IMR-90 (cell line): ENCODE measurements around the gene R3HDM4. TPM values are rescaled to one million over a fixed set of nuclear protein-coding genes. Genes with fewer than 3 reads are reported as not detected.

Experiments used
- ATAC-seq: fragments of 200-7000 bp; cut with Tn5 transposase; 2 replicates; pipeline ENCODE4 v1.9.1; 2020; ENCODE audit warnings: low read depth, mild to moderate bottlenecking, moderate library complexity
- BruUV-seq: library from RNA; stranded (reverse); fragments of 400-500 nt; replicated peaks from 2 replicates; lab custom pipeline; 2021; lab: Mats Ljungman, UMichigan
- CTCF ChIA-PET: fragments of 300-600 bp; formaldehyde crosslinking; extraction: SDS; loops from one replicate; lab custom pipeline; 2021; ENCODE audit warnings: antibody characterized with exemption; lab: Yijun Ruan, JAX
- POLR2A ChIA-PET: fragments of 300-600 bp; sonication (Branson Sonifier 250); formaldehyde crosslinking; loops from one replicate; lab custom pipeline; 2022; ENCODE audit warnings: antibody characterized with exemption; ENCODE audit not compliant: unreplicated experiment; lab: Charles Lee
- DNase-seq: peaks from one replicate; pipeline ENCODE4 v3.0.0; 2013
- H2AFZ ChIP-seq: replicated peaks from 2 replicates; pipeline ENCODE3; 2013; ENCODE audit warnings: low read length, mild to moderate bottlenecking; ENCODE audit not compliant: poor library complexity
- H2AK5ac ChIP-seq: 2 replicates; pipeline ENCODE4 v1.6.1; 2013; ENCODE audit warnings: low read depth, low read length, inconsistent platforms
- H2AK9ac ChIP-seq: replicated peaks from 2 replicates; pipeline ENCODE3; 2013; ENCODE audit warnings: mild to moderate bottlenecking, low read depth, low read length, moderate library complexity; ENCODE audit not compliant: poor library complexity
- H2BK120ac ChIP-seq: 2 replicates; pipeline ENCODE4 v1.6.1; 2013; ENCODE audit warnings: low read depth, low read length, inconsistent platforms
- H2BK15ac ChIP-seq: 3 replicates; pipeline ENCODE4 v1.6.1; 2013; ENCODE audit warnings: low read depth, low read length, inconsistent platforms
- H2BK20ac ChIP-seq: 2 replicates; pipeline ENCODE4 v1.6.1; 2013; ENCODE audit warnings: low read depth, mild to moderate bottlenecking, inconsistent platforms, low read length, moderate library complexity
- H2BK5ac ChIP-seq: 2 replicates; pipeline ENCODE4 v1.6.1; 2013; ENCODE audit warnings: mild to moderate bottlenecking, low read depth, low read length, inconsistent platforms; ENCODE audit not compliant: poor library complexity, severe bottlenecking
- H3K14ac ChIP-seq: replicated peaks from 2 replicates; pipeline ENCODE4 v1.6.1; 2013; ENCODE audit warnings: low read depth, low read length, inconsistent platforms
- H3K18ac ChIP-seq: 2 replicates; pipeline ENCODE4 v1.6.1; 2013; ENCODE audit warnings: low read depth, low read length, control low read depth
- H3K23ac ChIP-seq: 2 replicates; pipeline ENCODE4 v1.6.1; 2013; ENCODE audit warnings: low read depth, low read length, inconsistent platforms
- H3K27ac ChIP-seq: 2 replicates; pipeline ENCODE4 v1.5.1; 2013; ENCODE audit warnings: mild to moderate bottlenecking, control low read depth, low read length; ENCODE audit not compliant: insufficient read depth
- H3K27me3 ChIP-seq: 2 replicates; pipeline ENCODE4 v1.6.1; 2013; ENCODE audit warnings: low read length; ENCODE audit not compliant: control insufficient read depth, insufficient read depth
- H3K36me3 ChIP-seq: 2 replicates; pipeline ENCODE4 v1.6.1; 2013; ENCODE audit warnings: low read length, mixed read lengths; ENCODE audit not compliant: control insufficient read depth, insufficient read depth
- H3K4ac ChIP-seq: 2 replicates; pipeline ENCODE4 v1.6.1; 2013; ENCODE audit warnings: low read depth, low read length, inconsistent platforms
- H3K4me1 ChIP-seq: 2 replicates; pipeline ENCODE4 v1.6.1; 2013; ENCODE audit warnings: low read length, mixed read lengths; ENCODE audit not compliant: control insufficient read depth, insufficient read depth
- H3K4me2 ChIP-seq: 2 replicates; pipeline ENCODE4 v1.6.1; 2013; ENCODE audit warnings: low read depth, mild to moderate bottlenecking, control low read depth, low read length, moderate library complexity
- H3K4me3 ChIP-seq: 2 replicates; pipeline ENCODE4 v1.5.1; 2013; ENCODE audit warnings: low read depth, mild to moderate bottlenecking, control low read depth, low read length, moderate library complexity; ENCODE audit not compliant: insufficient read depth
- H3K56ac ChIP-seq: 2 replicates; pipeline ENCODE4 v1.6.1; 2013; ENCODE audit warnings: low read length, inconsistent platforms; ENCODE audit not compliant: insufficient read depth; ENCODE audit errors: extremely low read depth
- H3K79me1 ChIP-seq, 2 experiments: 2 replicates each; pipeline ENCODE4 v1.6.1; 2013; ENCODE audit warnings: low read length in 2 of 2, inconsistent platforms in 1 of 2, low read depth in 1 of 2
- H3K9ac ChIP-seq: 2 replicates; pipeline ENCODE4 v1.6.1; 2013; ENCODE audit warnings: low read depth, low read length, control low read depth
- H3K9me1 ChIP-seq: 2 replicates; pipeline ENCODE4 v1.6.1; 2013; ENCODE audit warnings: low read length, inconsistent platforms; ENCODE audit not compliant: insufficient read depth
- H3K9me3 ChIP-seq: 2 replicates; pipeline ENCODE4 v1.6.1; 2013; ENCODE audit warnings: low read length; ENCODE audit not compliant: control insufficient read depth, insufficient read depth
- H4K20me1 ChIP-seq: 2 replicates; pipeline ENCODE4 v1.6.1; 2013; ENCODE audit warnings: low read length, inconsistent platforms; ENCODE audit not compliant: insufficient read depth
- H4K5ac ChIP-seq: 2 replicates; pipeline ENCODE4 v1.6.1; 2013; ENCODE audit warnings: mild to moderate bottlenecking, low read depth, low read length, control low read depth
- H4K8ac ChIP-seq, 2 experiments: 2 replicates each; pipeline ENCODE4 v1.6.1; 2013; ENCODE audit warnings: low read depth in 2 of 2, low read length in 2 of 2, control low read depth in 1 of 2, inconsistent platforms in 1 of 2
- H4K91ac ChIP-seq: 2 replicates; pipeline ENCODE4 v1.6.1; 2013; ENCODE audit warnings: low read depth, low read length, inconsistent platforms; ENCODE audit not compliant: insufficient read depth
- BHLHE40 ChIP-seq: fragments of 150-350 bp; IDR thresholded peaks from 2 replicates; pipeline ENCODE4 v1.6.1; 2016; ENCODE audit warnings: mild to moderate bottlenecking, low read depth, low read length
- FOS ChIP-seq: fragments of 150-350 bp; IDR thresholded peaks from 2 replicates; pipeline ENCODE4 v1.6.1; 2016; ENCODE audit warnings: low read depth, low read length
- MXI1 ChIP-seq: IDR thresholded peaks from 2 replicates; pipeline ENCODE4 v1.6.1; 2012; ENCODE audit warnings: low read depth, mild to moderate bottlenecking, low read length, moderate library complexity, borderline replicate concordance
- NFE2L2 ChIP-seq: fragments of 150-350 bp; IDR thresholded peaks from 2 replicates; pipeline ENCODE4 v1.6.1; 2016; ENCODE audit warnings: low read depth, mild to moderate bottlenecking, low read length
- WGBS, 2 experiments: methylation state at CpG; one replicate each; pipeline versions ENCODE4 v1.1.5 to v1.1.7; 2013; ENCODE audit warnings: missing lambda C conversion rate in 2 of 2; ENCODE audit not compliant: insufficient read length in 1 of 2; ENCODE audit errors: extremely low coverage in 2 of 2; 5-methylcytosine and 5-hydroxymethylcytosine counted together
- dilution Hi-C: fragments of 300-500 bp; cut with HindIII; formaldehyde crosslinking; loops from one replicate; pipeline ENCODE4 v1.14.3; 2018; ENCODE audit warnings: low sequenced_read_pairs; ENCODE audit not compliant: unreplicated experiment
- in situ Hi-C: fragments of 300-500 bp; cut with MboI; formaldehyde crosslinking; loops from 3 replicates; pipeline ENCODE4 v1.14.3; 2019; ENCODE audit warnings: low sequenced_read_pairs, inconsistent platforms, mixed read lengths
- intact Hi-C: fragments of 100-400 bp; cut with micrococcal nuclease; formaldehyde crosslinking; loops from 2 replicates; pipeline ENCODE4 v1.10.0; 2022
- polyA plus RNA-seq, 3 experiments: library from polyadenylated mRNA; depleted of rRNA; stranded (reverse); fragments of >200 nt; gene quantifications; 2 replicates each; pipeline ENCODE4 v1.2.3, GENCODE V29; 2012; ENCODE audit warnings: low replicate concordance in 1 of 3
- total RNA-seq: library from RNA; depleted of rRNA; stranded (reverse); fragments of >200 nt; gene quantifications from 2 replicates; pipeline ENCODE4 v1.2.3, GENCODE V29; 2012

The R3HDM4 gene
- total and polyA plus RNA-seq, 2 of the 4 experiments (the other 2 are of a cell fraction), result 9.0 to 51.5 TPM

GRCh38 chr19:960020-960419 lies 47.0 kb upstream of the R3HDM4 start:
- ChIA-PET POLR2A (no interaction called here), CTCF (no interaction called here)
- no peak overlapping the region for H2AFZ ChIP-seq
- H2BK120ac ChIP-seq, result no peak overlapping the region
- no peak overlapping the region for H3K23ac ChIP-seq
- no peaks in the 10 kb centered on the region for H3K27me3 ChIP-seq
- no peak overlapping the region for H4K5ac ChIP-seq
- H3K4me1 ChIP-seq, result peaks cover 18% of the 10 kb centered on the region
- TF ChIP-seq BHLHE40 (no peak), NFE2L2 (no peak), MXI1 (no peak), FOS (no peak)
- H4K20me1 ChIP-seq, result peaks cover 45% of the 10 kb centered on the region
- in situ Hi-C loops, result no loop called here
- H2BK15ac ChIP-seq, result no peak overlapping the region
- intact Hi-C loops, result no loop called here
- H3K4me2 ChIP-seq, result no peak overlapping the region
- no peak overlapping the region for H3K9ac ChIP-seq
- no peak overlapping the region for H4K8ac ChIP-seq
- H3K14ac ChIP-seq, result no peak overlapping the region
- H2BK20ac ChIP-seq, result no peak overlapping the region
- ATAC-seq (no peak), DNase-seq (no peak)
- H2AK9ac ChIP-seq, result no peak overlapping the region
- no peak overlapping the region for H3K56ac ChIP-seq
- no peak overlapping the region for H2BK5ac ChIP-seq
- dilution Hi-C loops, result no loop called here
- no peak overlapping the region for H4K91ac ChIP-seq
- no peak overlapping the region for H3K4me3 ChIP-seq
- H3K18ac ChIP-seq, result no peak overlapping the region
- no peak overlapping the region for H3K27ac ChIP-seq
- no TSS peak for BruUV-seq
- 67% methylated on average over 3 of the region's 12 CpGs; no CpG with 5 or more reads in 1 of the 2 experiments for WGBS, 2 experiments
- H2AK5ac ChIP-seq, result no peak overlapping the region; the same call in 1 of the 2 replicates
- H3K36me3 ChIP-seq, result peaks cover 53% of the 10 kb centered on the region
- peaks cover 51 to 88% of the 10 kb centered on the region in 2 experiments for H3K79me1 ChIP-seq
- no peak overlapping the region for H3K4ac ChIP-seq
- no peaks in the 10 kb centered on the region for H3K9me3 ChIP-seq
- peaks cover 10% of the 10 kb centered on the region; the same call in 1 of the 2 replicates for H3K9me1 ChIP-seq
